Measurements from ENCODE around the gene CES4A.

Gene CES4A

DNA sequence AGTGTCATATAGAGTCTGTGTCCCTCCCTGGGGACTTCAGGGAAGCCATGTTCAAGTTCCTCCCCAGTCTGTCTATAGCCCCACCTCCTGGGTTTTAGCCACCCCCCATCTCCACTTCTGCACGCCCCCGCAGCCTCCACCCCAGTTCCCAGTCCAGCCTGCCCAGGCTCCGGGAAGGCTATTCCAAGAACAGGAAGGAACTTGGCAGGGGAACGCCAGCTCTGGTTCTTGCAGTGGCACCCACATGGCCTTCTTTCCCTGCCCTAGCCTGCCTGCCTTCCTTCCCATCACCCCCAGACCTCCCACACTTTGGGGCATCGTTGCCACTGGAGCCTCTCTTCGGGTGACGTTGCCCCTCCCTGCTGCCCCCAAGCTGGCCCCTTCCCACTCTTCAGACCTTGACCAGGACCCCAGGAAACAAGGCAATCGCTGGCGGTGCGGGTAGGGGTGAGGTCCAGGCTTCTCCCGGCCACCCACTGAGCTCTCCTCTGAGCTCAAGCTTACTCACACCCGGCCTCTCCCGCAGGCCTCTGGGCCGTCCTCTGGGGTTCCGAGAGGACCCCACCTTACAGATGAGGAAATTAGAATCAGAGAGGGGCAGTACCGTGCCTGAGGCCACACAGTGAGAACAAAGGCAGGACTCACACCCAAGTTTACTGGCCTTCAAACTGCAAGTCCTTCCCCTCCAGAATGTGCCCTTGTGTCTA is 9.2 kb upstream of the CES4A start:
- DNase-seq = no peak
- Histone ChIP-seq H3K9me3 (ENCODE audit: insufficient read depth, low read depth, low read length) (no peaks in the 10 kb centered on the region), H2AK5ac (ENCODE audit: low read length) (no peak overlapping the region), H3K27me3 (ENCODE audit: insufficient read depth, low read length) (no peaks in the 10 kb centered on the region), H3K18ac (ENCODE audit: low read length) (no peak overlapping the region), H4K8ac (ENCODE audit: low read depth, low read length) (no peak overlapping the region), H3K4me2 (ENCODE audit: low read length) (no peak overlapping the region), H3K23ac (ENCODE audit: low read length) (no peak overlapping the region), H3K14ac (ENCODE audit: low read length) (no peak overlapping the region), H3K4ac (ENCODE audit: low read depth, low read length) (no peak overlapping the region), H3K79me1 (ENCODE audit: low read length) (no peaks in the 10 kb centered on the region), H3K27ac (ENCODE audit: low read depth, low read length) (no peak overlapping the region), H3K9ac (ENCODE audit: low read length) (no peak overlapping the region), H3K4me3 (ENCODE audit: low read depth, low read length) (no peak overlapping the region), H4K12ac (ENCODE audit: low read depth, low read length) (no peak overlapping the region), H2AFZ (ENCODE audit: insufficient read depth, low read length, poor library complexity) (no peak overlapping the region), H3K79me2 (ENCODE audit: control insufficient read depth, insufficient read depth, low read length, poor library complexity) (no peaks in the 10 kb centered on the region), H3K4me1 (ENCODE audit: control insufficient read depth in 1 of 2, insufficient read depth in 2 of 2, low read length in 2 of 2) (no peaks in the 10 kb centered on the region), H3K36me3 (ENCODE audit: control insufficient read depth in 1 of 2, insufficient read depth in 2 of 2, low read length in 2 of 2) (no peaks in the 10 kb centered on the region), H2BK12ac (ENCODE audit: low read length) (no peak overlapping the region), H2BK5ac (ENCODE audit: low read depth, low read length, poor library complexity) (no peak overlapping the region), H2BK120ac (ENCODE audit: insufficient read depth, low read length, poor library complexity) (no peak overlapping the region), H4K91ac (ENCODE audit: low read depth, low read length) (no peak overlapping the region)
- WGBS (ENCODE audit: extremely low coverage, insufficient coverage, insufficient read length) = no CpG with 5 or more reads among the region's 16 CpGs

DNA sequence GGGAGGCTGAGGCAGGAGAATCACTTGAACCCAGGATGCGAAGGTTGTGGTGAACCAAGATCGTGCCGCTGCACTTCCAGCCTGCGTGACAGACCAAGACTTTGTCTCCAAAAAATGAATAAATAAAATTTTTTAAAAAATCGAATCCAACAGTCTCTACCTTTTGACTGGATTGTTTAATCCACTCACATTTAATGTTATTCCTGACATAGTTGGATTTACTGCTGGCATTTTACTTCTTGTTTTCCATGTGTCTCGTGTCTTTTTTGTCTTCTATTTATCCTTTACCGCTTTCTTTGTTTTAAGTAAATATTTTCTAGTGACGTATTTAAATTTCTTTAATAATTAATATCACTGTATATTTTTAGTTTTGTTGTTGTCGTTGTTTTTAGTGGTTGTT is 5.4 kb upstream of the CES4A start:
- Histone ChIP-seq H2BK12ac (ENCODE audit: low read length) (no peak overlapping the region), H3K4me3 (ENCODE audit: low read depth, low read length) (no peak overlapping the region), H2BK120ac (ENCODE audit: insufficient read depth, low read length, poor library complexity) (no peak overlapping the region), H3K4me1 (ENCODE audit: control insufficient read depth in 1 of 2, insufficient read depth in 2 of 2, low read length in 2 of 2) (no peaks in the 10 kb centered on the region), H3K9ac (ENCODE audit: low read length) (no peak overlapping the region), H3K27ac (ENCODE audit: low read depth, low read length) (no peak overlapping the region), H3K79me2 (ENCODE audit: control insufficient read depth, insufficient read depth, low read length, poor library complexity) (no peaks in the 10 kb centered on the region), H3K23ac (ENCODE audit: low read length) (no peak overlapping the region), H4K8ac (ENCODE audit: low read depth, low read length) (no peak overlapping the region), H3K79me1 (ENCODE audit: low read length) (no peaks in the 10 kb centered on the region), H2BK5ac (ENCODE audit: low read depth, low read length, poor library complexity) (no peak overlapping the region), H3K4me2 (ENCODE audit: low read length) (no peak overlapping the region), H2AFZ (ENCODE audit: insufficient read depth, low read length, poor library complexity) (no peak overlapping the region), H3K4ac (ENCODE audit: low read depth, low read length) (no peak overlapping the region), H2AK5ac (ENCODE audit: low read length) (no peak overlapping the region), H3K18ac (ENCODE audit: low read length) (no peak overlapping the region), H4K91ac (ENCODE audit: low read depth, low read length) (no peak overlapping the region), H3K14ac (ENCODE audit: low read length) (no peak overlapping the region), H3K27me3 (ENCODE audit: insufficient read depth, low read length) (no peaks in the 10 kb centered on the region), H3K9me3 (ENCODE audit: insufficient read depth, low read depth, low read length) (no peaks in the 10 kb centered on the region), H4K12ac (ENCODE audit: low read depth, low read length) (no peak overlapping the region), H3K36me3 (ENCODE audit: control insufficient read depth in 1 of 2, insufficient read depth in 2 of 2, low read length in 2 of 2) (no peaks in the 10 kb centered on the region)
- WGBS (ENCODE audit: extremely low coverage, insufficient coverage, insufficient read length) = no CpG with 5 or more reads among the region's 9 CpGs
- DNase-seq = no peak

DNA sequence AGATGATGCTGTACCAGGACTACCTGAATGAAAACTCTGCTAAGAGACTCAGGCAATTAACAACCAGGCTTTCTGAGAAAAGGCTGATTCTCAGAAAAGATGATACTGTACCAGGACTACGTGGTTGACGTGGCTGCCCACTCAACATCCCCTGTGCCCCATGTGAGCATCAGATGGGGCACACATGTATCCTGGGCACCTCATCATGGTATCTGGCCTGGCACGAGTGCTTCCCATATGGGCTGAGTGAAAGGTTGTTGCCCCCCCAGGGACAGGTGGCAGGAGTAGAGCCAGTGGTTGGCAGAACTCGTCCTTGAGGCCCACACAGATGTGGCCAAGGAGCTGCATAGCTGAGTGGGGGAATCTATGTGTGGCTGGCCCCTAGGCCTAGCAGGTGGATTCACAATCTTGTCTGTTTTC is 3.5 kb upstream of the CES4A start:
- H3K23ac ChIP-seq (ENCODE audit: low read length) = no peak overlapping the region

DNA sequence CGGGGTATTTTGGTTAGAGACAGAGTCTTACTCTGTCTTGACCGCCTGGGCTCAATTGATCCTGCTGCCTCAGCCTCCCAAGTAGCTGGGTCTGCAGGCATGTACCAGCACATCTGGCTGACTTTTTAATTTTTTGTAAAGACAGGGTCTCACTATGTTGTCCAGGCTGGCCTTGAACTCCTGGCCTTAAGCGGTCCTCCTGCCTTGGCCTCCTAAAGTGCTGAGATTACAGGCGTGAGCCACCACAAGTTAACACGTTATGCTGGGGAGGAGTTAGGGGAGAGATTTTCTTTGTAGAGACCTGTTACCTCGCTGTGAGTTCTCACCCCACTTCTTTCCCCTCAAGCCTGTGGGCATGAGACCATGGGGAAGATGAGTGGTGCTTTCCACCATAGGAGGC is 1.8 kb upstream of the CES4A start:
- H3K9ac ChIP-seq (ENCODE audit: low read length) = no peak overlapping the region
- no peak overlapping the region for H2BK120ac ChIP-seq (ENCODE audit: insufficient read depth, low read length, poor library complexity)
- no peaks in the 10 kb centered on the region for H3K27me3 ChIP-seq (ENCODE audit: insufficient read depth, low read length)
- no peak overlapping the region for H2BK12ac ChIP-seq (ENCODE audit: low read length)
- no peak overlapping the region for H3K4ac ChIP-seq (ENCODE audit: low read depth, low read length)
- no peak overlapping the region for H3K18ac ChIP-seq (ENCODE audit: low read length)
- H3K9me3 ChIP-seq (ENCODE audit: insufficient read depth, low read depth, low read length) = no peaks in the 10 kb centered on the region
- H2AFZ ChIP-seq (ENCODE audit: insufficient read depth, low read length, poor library complexity) = no peak overlapping the region
- DNase-seq = no peak
- H3K79me1 ChIP-seq (ENCODE audit: low read length) = no peaks in the 10 kb centered on the region
- H3K79me2 ChIP-seq (ENCODE audit: control insufficient read depth, insufficient read depth, low read length, poor library complexity) = no peaks in the 10 kb centered on the region
- 100% methylated on average over 1 of the region's 6 CpGs for WGBS (ENCODE audit: extremely low coverage, insufficient coverage, insufficient read length)
- no peaks in the 10 kb centered on the region for H3K36me3 ChIP-seq (ENCODE audit: control insufficient read depth in 1 of 2, insufficient read depth in 2 of 2, low read length in 2 of 2)
- no peak overlapping the region for H2AK5ac ChIP-seq (ENCODE audit: low read length)
- H3K27ac ChIP-seq (ENCODE audit: low read depth, low read length) = no peak overlapping the region
- H4K12ac ChIP-seq (ENCODE audit: low read depth, low read length) = no peak overlapping the region
- no peak overlapping the region for H3K4me2 ChIP-seq (ENCODE audit: low read length)
- no peak overlapping the region for H4K91ac ChIP-seq (ENCODE audit: low read depth, low read length)
- no peak overlapping the region for H4K8ac ChIP-seq (ENCODE audit: low read depth, low read length)
- H3K4me3 ChIP-seq (ENCODE audit: low read depth, low read length) = no peak overlapping the region
- no peak overlapping the region for H3K14ac ChIP-seq (ENCODE audit: low read length)
- no peaks in the 10 kb centered on the region for H3K4me1 ChIP-seq (ENCODE audit: control insufficient read depth in 1 of 2, insufficient read depth in 2 of 2, low read length in 2 of 2)
- H2BK5ac ChIP-seq (ENCODE audit: low read depth, low read length, poor library complexity) = no peak overlapping the region
- no peak overlapping the region for H3K23ac ChIP-seq (ENCODE audit: low read length)

More for the DNA sequence above, 3.5 kb upstream of the CES4A start:
- H3K4me3 ChIP-seq (ENCODE audit: low read depth, low read length) = no peak overlapping the region
- H2BK12ac ChIP-seq (ENCODE audit: low read length) = no peak overlapping the region
- no peak overlapping the region for H2AK5ac ChIP-seq (ENCODE audit: low read length)
- H3K27ac ChIP-seq (ENCODE audit: low read depth, low read length) = no peak overlapping the region
- no peak for DNase-seq
- whole genome bisulfite sequencing (ENCODE audit: extremely low coverage, insufficient coverage, insufficient read length) = no CpG with 5 or more reads among the region's 4 CpGs
- no peak overlapping the region for H3K4ac ChIP-seq (ENCODE audit: low read depth, low read length)
- H3K4me2 ChIP-seq (ENCODE audit: low read length) = no peak overlapping the region
- no peaks in the 10 kb centered on the region for H3K4me1 ChIP-seq (ENCODE audit: control insufficient read depth in 1 of 2, insufficient read depth in 2 of 2, low read length in 2 of 2)
- H3K79me2 ChIP-seq (ENCODE audit: control insufficient read depth, insufficient read depth, low read length, poor library complexity) = no peaks in the 10 kb centered on the region
- no peak overlapping the region for H3K14ac ChIP-seq (ENCODE audit: low read length)
- no peak overlapping the region for H2BK120ac ChIP-seq (ENCODE audit: insufficient read depth, low read length, poor library complexity)
- no peak overlapping the region for H3K9ac ChIP-seq (ENCODE audit: low read length)
- no peak overlapping the region for H2AFZ ChIP-seq (ENCODE audit: insufficient read depth, low read length, poor library complexity)
- no peaks in the 10 kb centered on the region for H3K79me1 ChIP-seq (ENCODE audit: low read length)
- H4K91ac ChIP-seq (ENCODE audit: low read depth, low read length) = no peak overlapping the region
- H3K27me3 ChIP-seq (ENCODE audit: insufficient read depth, low read length) = no peaks in the 10 kb centered on the region
- H2BK5ac ChIP-seq (ENCODE audit: low read depth, low read length, poor library complexity) = no peak overlapping the region
- H3K36me3 ChIP-seq (ENCODE audit: control insufficient read depth in 1 of 2, insufficient read depth in 2 of 2, low read length in 2 of 2) = no peaks in the 10 kb centered on the region
- H3K18ac ChIP-seq (ENCODE audit: low read length) = no peak overlapping the region
- no peak overlapping the region for H4K8ac ChIP-seq (ENCODE audit: low read depth, low read length)
- no peak overlapping the region for H4K12ac ChIP-seq (ENCODE audit: low read depth, low read length)
- H3K9me3 ChIP-seq (ENCODE audit: insufficient read depth, low read depth, low read length) = no peaks in the 10 kb centered on the region

Data from trophoblast cell (in vitro differentiated cells and primary cell).